Liver (tissue), 3 donors: ENCODE measurements around the gene SUPT20H.

Experiments used
- ATF3 ChIP-seq: IDR thresholded peaks from 2 replicates; pipeline ENCODE4 v1.6.1; 2016; ENCODE audit warnings: antibody characterized with exemption
- EGR1 ChIP-seq, 2 donors: IDR thresholded peaks; 2 replicates each; pipeline ENCODE4 v1.6.1; 2016 to 2018; ENCODE audit warnings: antibody characterized with exemption in 2 of 2, low read depth in 2 of 2
- HNF4G ChIP-seq: IDR thresholded peaks from 2 replicates; pipeline ENCODE4 v1.6.1; 2016; ENCODE audit warnings: antibody characterized with exemption
- RAD21 ChIP-seq, 2 donors: IDR thresholded peaks; 2 replicates each; pipeline ENCODE4 v1.6.1; 2016; ENCODE audit warnings: antibody characterized with exemption in 2 of 2, mild to moderate bottlenecking in 2 of 2
- RXRA ChIP-seq, 2 donors: IDR thresholded peaks; 2 replicates each; pipeline ENCODE4 v1.6.1; 2017 to 2018; ENCODE audit warnings: antibody characterized with exemption in 2 of 2, mild to moderate bottlenecking in 1 of 2
- TAF1 ChIP-seq: conservative IDR thresholded peaks from 2 replicates; pipeline ENCODE4 v1.6.1; 2016; ENCODE audit warnings: antibody characterized with exemption, mild to moderate bottlenecking
- TF ChIP-seq, protein P1 (sequence below): IDR thresholded peaks from 2 replicates; pipeline ENCODE4 v1.6.1; 2016; ENCODE audit warnings: antibody characterized with exemption, mild to moderate bottlenecking
- TF ChIP-seq, protein P2 (sequence below): fragments of 150-350 bp; IDR thresholded peaks from 2 replicates; pipeline ENCODE4 v1.5.1; 2017; ENCODE audit warnings: improper control_type of control experiment, low read depth, low read length; ENCODE audit not compliant: missing input control
- TF ChIP-seq, protein P3 (sequence below): IDR thresholded peaks from 2 replicates; pipeline ENCODE4 v1.6.1; 2016; ENCODE audit warnings: antibody characterized with exemption
- donor health status: healthy.
- donor health status: healthy.

GRCh38 chr13:37087486-37087885 lies 28.0 kb upstream of the SUPT20H start:
- TF ChIP-seq ATF3, result no peak
- TF ChIP-seq, protein P1, sequence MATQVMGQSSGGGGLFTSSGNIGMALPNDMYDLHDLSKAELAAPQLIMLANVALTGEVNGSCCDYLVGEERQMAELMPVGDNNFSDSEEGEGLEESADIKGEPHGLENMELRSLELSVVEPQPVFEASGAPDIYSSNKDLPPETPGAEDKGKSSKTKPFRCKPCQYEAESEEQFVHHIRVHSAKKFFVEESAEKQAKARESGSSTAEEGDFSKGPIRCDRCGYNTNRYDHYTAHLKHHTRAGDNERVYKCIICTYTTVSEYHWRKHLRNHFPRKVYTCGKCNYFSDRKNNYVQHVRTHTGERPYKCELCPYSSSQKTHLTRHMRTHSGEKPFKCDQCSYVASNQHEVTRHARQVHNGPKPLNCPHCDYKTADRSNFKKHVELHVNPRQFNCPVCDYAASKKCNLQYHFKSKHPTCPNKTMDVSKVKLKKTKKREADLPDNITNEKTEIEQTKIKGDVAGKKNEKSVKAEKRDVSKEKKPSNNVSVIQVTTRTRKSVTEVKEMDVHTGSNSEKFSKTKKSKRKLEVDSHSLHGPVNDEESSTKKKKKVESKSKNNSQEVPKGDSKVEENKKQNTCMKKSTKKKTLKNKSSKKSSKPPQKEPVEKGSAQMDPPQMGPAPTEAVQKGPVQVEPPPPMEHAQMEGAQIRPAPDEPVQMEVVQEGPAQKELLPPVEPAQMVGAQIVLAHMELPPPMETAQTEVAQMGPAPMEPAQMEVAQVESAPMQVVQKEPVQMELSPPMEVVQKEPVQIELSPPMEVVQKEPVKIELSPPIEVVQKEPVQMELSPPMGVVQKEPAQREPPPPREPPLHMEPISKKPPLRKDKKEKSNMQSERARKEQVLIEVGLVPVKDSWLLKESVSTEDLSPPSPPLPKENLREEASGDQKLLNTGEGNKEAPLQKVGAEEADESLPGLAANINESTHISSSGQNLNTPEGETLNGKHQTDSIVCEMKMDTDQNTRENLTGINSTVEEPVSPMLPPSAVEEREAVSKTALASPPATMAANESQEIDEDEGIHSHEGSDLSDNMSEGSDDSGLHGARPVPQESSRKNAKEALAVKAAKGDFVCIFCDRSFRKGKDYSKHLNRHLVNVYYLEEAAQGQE, result no peak
- TF ChIP-seq, protein P2, sequence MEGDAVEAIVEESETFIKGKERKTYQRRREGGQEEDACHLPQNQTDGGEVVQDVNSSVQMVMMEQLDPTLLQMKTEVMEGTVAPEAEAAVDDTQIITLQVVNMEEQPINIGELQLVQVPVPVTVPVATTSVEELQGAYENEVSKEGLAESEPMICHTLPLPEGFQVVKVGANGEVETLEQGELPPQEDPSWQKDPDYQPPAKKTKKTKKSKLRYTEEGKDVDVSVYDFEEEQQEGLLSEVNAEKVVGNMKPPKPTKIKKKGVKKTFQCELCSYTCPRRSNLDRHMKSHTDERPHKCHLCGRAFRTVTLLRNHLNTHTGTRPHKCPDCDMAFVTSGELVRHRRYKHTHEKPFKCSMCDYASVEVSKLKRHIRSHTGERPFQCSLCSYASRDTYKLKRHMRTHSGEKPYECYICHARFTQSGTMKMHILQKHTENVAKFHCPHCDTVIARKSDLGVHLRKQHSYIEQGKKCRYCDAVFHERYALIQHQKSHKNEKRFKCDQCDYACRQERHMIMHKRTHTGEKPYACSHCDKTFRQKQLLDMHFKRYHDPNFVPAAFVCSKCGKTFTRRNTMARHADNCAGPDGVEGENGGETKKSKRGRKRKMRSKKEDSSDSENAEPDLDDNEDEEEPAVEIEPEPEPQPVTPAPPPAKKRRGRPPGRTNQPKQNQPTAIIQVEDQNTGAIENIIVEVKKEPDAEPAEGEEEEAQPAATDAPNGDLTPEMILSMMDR, result no peak
- TF ChIP-seq TAF1, result no peak
- no peak for TF ChIP-seq HNF4G
- TF ChIP-seq, protein P3, sequence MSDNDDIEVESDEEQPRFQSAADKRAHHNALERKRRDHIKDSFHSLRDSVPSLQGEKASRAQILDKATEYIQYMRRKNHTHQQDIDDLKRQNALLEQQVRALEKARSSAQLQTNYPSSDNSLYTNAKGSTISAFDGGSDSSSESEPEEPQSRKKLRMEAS, result no peak
- TF ChIP-seq EGR1 (IDR thresholded peaks at IDR 0.05; ENCODE audit: low read depth in 2 of 2), result no peak
- TF ChIP-seq RXRA (IDR thresholded peaks at IDR 0.05), result no peak
- no peak for TF ChIP-seq RAD21 (IDR thresholded peaks at IDR 0.05)
